Measurements from ENCODE around the gene AKAP6. TPM values are rescaled to one million over a fixed set of nuclear protein-coding genes. Genes with fewer than 3 reads are reported as not detected.

Gene AKAP6
- total RNA-seq, 2 experiments from 2014 or later, result 1.2 to 1.4 TPM

- ATAC-seq (no peak), DNase-seq (no peak)
- POLR2A ChIA-PET, result no interaction called here
- CTCF ChIA-PET, result no interaction called here
- Mint-ChIP-seq H3K36me3 (ENCODE audit: low read depth) (no peaks in the 10 kb centered on the region), H3K4me1 (ENCODE audit: low read depth) (no peaks in the 10 kb centered on the region), H3K4me3 (no peak overlapping the region), H3K27ac (no peak overlapping the region), H3K27me3 (peaks cover 3% of the 10 kb centered on the region), H3K9me3 (no peaks in the 10 kb centered on the region)
- intact Hi-C loops (cut with micrococcal nuclease), result no loop called here
- no peak for TF ChIP-seq CTCF (IDR thresholded peaks at IDR 0.05)
These were observed 275.0 kb downstream of the AKAP6 start for GRCh38 chr14:32603992-32604565.

- Mint-ChIP-seq H3K27ac (no peak overlapping the region), H3K4me1 (ENCODE audit: low read depth) (no peaks in the 10 kb centered on the region), H3K27me3 (peaks cover 3% of the 10 kb centered on the region), H3K4me3 (no peak overlapping the region), H3K36me3 (ENCODE audit: low read depth) (no peaks in the 10 kb centered on the region), H3K9me3 (no peaks in the 10 kb centered on the region)
- no peak for TF ChIP-seq CTCF (IDR thresholded peaks at IDR 0.05)
- ChIA-PET CTCF (interaction anchor here (1.3 kb wide), 1 partner anchor 31 kb away, joined by 3 read pairs; no protein-coding TSS in a partner anchor), POLR2A (no interaction called here)
- no peak for ATAC-seq
- intact Hi-C loops (cut with micrococcal nuclease), result no loop called here
- DNase-seq, result no peak
These were observed 277.2 kb downstream of the AKAP6 start for GRCh38 chr14:32606301-32606700.

GRCh38 chr14:32607399-32607798 is 278.3 kb downstream of the AKAP6 start:
- H3K27ac Mint-ChIP-seq, result no peak overlapping the region
- intact Hi-C loops (cut with micrococcal nuclease), result no loop called here
- no peaks in the 10 kb centered on the region for H3K9me3 Mint-ChIP-seq
- DNase-seq (no peak), ATAC-seq (no peak)
- no peak for TF ChIP-seq CTCF (IDR thresholded peaks at IDR 0.05)
- H3K4me3 Mint-ChIP-seq, result no peak overlapping the region
- no peaks in the 10 kb centered on the region for H3K27me3 Mint-ChIP-seq
- ChIA-PET POLR2A (no interaction called here), CTCF (no interaction called here)
- no peaks in the 10 kb centered on the region for H3K36me3 Mint-ChIP-seq (ENCODE audit: low read depth)
- H3K4me1 Mint-ChIP-seq (ENCODE audit: low read depth), result no peaks in the 10 kb centered on the region

GRCh38 chr14:32608857-32609256 is 279.8 kb downstream of the AKAP6 start:
- no peaks in the 10 kb centered on the region for H3K4me1 Mint-ChIP-seq (ENCODE audit: low read depth)
- no peak for TF ChIP-seq CTCF (IDR thresholded peaks at IDR 0.05)
- no peaks in the 10 kb centered on the region for H3K27me3 Mint-ChIP-seq
- no peak overlapping the region for H3K4me3 Mint-ChIP-seq
- intact Hi-C loops (cut with micrococcal nuclease), result no loop called here
- no peak overlapping the region for H3K27ac Mint-ChIP-seq
- H3K9me3 Mint-ChIP-seq, result no peaks in the 10 kb centered on the region
- ChIA-PET POLR2A (no interaction called here), CTCF (no interaction called here)
- DNase-seq, result no peak
- no peak for ATAC-seq
- H3K36me3 Mint-ChIP-seq (ENCODE audit: low read depth), result no peaks in the 10 kb centered on the region

GRCh38 chr14:32609388-32609787 is 280.3 kb downstream of the AKAP6 start:
- Mint-ChIP-seq H3K27ac (no peak overlapping the region), H3K36me3 (ENCODE audit: low read depth) (no peaks in the 10 kb centered on the region), H3K27me3 (no peaks in the 10 kb centered on the region), H3K4me1 (ENCODE audit: low read depth) (no peaks in the 10 kb centered on the region), H3K4me3 (no peak overlapping the region), H3K9me3 (no peaks in the 10 kb centered on the region)
- no peak for TF ChIP-seq CTCF (IDR thresholded peaks at IDR 0.05)
- DNase-seq (no peak), ATAC-seq (no peak)
- ChIA-PET POLR2A (no interaction called here), CTCF (no interaction called here)
- intact Hi-C loops (cut with micrococcal nuclease), result no loop called here
